Measurements from ENCODE around the gene TOP1.
A peak's percentile ranks its signal among the peaks of the same experiment; 100 is the strongest.
"Not testable (repeated sequence)": the region's sequence is repeated elsewhere in the genome, so short reads cannot be mapped to it uniquely, and the experiment has no call there.

TOP1 gene

DNA sequence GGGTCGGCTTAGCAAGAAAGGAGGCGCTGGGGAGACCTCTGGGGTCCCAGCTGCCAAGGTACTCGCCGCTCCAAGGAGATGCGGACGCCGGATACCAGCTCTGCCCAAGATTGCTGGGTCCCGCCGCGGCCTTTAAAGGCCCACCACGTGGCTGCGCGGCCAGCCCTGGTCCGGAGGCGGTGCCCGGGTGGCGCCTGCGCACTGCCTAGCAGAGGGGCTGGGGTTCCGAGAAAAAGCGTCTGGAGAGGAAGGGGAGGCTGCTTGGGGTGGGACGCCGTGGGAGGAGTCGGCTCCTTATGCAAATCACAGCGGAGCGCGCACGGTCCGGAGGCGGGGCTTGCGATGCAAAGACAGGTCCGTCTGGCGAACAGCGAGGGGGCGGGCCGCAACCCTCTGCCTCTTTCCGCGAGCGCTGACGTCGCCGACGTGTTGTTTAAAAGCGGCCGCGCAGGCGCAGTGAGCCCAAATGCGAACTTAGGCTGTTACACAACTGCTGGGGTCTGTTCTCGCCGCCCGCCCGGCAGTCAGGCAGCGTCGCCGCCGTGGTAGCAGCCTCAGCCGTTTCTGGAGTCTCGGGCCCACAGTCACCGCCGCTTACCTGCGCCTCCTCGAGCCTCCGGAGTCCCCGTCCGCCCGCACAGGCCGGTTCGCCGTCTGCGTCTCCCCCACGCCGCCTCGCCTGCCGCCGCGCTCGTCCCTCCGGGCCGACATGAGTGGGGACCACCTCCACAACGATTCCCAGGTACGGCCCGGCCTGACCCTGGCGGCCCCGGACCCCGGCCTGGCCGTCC lies at the start of gene TOP1:
Gene TOP1 (plus strand): TSS at position 464 of the 791 bp plus-strand sequence. CDS start 246 bp downstream, at position 710.
- peak; percentile 100 for DNase-seq (ENCODE audit: low spot score)

DNA sequence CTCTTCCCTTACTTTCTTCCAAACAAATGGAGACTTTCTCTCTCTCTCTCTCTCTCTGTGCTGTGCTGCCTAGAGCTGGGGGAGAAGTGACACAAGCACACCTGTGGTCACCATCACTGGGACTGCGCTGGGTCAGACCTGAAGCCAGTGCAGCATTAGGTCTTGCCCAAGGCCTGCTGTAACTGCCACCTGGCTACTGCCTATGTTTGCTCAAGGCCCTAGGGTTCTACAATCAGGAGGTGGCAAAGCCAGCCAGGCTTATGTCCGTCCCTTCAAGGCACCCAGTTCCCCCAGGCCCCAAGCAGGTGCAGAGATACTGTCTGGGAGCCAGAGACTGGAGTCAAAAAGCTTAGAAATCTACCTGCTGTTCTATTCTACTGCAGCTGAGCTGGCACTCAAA lies 49.4 kb upstream of the TOP1 start:
- DNase-seq (ENCODE audit: low spot score) = no peak

DNA sequence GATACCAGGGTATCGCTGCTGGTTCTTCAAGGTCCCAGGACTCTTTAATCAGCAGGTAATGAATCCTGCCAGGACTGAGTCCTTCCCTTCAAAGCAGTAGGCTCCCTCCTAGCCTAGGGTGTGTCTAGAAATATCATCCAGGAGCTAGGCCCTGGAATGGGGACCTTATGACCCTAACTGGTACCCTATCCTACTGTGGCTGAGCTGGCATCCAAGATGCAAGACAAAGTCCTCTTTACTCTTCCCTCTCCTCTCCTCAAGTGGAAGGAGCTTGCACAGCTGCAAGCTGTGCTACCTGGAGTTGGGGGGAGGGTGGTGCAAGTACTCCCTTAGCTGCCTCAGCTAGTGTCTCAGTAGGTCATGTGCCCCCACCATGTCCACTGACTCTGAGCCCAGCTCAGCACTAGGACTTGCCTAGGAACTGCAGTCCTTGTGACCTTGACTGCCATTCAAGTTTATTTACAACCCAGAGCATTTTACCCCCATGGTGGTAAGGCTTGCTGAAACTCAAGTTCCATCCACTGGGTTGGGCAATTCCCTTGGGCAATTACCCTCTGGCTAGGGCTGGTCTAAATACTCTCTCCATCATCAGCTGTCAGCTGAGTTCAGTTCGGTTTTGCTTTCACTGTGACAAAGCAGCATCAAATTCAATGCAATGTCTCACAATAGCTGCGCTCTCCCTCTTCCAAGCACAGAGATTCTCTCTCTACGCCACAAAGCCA lies 48.4 kb upstream of the TOP1 start:
- DNase-seq (ENCODE audit: low spot score) = no peak

- no peak for DNase-seq (ENCODE audit: low spot score)
These were observed 47.8 kb upstream of the TOP1 start for GRCh38 chr20:40980828-40981310.

DNA sequence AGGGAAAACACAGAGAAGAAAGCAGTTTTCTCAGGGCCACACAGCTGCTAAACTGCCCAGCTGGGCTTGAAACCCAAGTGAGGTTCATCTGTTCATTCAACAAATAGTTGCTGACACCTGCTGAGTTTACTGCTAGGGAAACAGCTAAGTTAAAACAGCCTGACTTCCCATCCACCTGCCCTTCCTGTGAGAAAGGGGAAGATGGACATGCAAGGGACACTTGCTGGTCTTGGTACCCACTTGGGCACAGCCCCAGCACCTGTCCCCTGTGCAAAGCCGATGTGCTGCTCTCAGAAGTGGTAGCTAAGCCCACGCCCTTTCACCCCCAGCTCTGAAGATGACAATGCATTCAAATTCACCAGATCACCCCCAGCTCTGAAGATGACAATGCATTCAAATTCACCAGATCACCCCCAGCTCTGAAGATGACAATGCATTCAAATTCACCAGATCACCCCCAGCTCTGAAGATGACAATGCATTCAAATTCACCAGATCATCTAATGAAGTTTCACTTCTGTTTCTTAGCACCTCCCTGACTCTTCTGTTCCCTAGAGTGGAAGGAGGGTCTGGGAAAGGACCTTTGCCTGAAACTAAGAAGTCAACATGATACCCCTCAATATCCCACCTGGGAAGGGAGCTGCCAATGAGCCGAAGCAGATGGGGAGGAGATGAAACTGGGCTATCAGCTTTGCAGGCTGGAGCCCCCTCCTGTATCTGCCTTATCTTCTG lies 46.0 kb upstream of the TOP1 start:
- DNase-seq (ENCODE audit: low spot score) = no peak

DNA sequence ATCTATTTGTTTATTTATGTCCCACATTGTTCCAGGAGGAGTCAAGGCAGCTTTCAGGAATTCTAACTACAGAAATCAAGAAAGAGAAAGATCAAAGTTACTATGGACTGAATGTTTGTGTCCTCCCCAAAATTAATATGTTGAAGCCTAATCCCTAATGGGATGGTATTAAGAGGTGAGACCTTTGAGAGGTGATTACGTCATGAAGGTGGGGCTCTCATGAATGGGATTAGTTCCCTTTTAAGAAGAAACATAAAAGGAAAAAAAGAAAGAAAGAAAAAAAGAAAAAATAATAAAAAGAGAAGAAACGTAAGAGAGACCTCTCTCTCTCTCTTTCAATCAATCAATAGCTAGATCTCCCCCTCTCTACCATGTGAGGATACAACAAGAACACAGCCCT lies 44.7 kb upstream of the TOP1 start:
- DNase-seq (ENCODE audit: low spot score) = no peak

DNA sequence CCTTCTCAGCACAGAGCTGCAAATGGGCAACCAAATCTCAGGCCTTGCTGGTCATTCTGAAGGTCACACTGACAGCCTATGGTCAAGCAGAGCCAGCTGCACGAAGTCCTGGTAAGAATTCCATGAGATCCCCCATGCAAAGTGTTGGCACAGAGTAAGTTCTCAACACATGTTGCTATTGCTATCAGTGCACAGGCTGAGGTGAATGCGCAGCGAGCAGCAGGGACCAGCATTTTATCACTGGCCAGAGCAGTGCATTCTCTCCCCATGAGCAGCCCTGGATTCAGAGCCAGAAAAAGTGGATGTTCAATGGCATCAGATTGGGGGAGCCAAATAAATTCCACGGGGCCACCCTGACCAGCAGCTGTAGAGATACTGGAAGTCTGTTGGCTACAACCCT lies 44.1 kb upstream of the TOP1 start:
- no peak for DNase-seq (ENCODE audit: low spot score)

DNA sequence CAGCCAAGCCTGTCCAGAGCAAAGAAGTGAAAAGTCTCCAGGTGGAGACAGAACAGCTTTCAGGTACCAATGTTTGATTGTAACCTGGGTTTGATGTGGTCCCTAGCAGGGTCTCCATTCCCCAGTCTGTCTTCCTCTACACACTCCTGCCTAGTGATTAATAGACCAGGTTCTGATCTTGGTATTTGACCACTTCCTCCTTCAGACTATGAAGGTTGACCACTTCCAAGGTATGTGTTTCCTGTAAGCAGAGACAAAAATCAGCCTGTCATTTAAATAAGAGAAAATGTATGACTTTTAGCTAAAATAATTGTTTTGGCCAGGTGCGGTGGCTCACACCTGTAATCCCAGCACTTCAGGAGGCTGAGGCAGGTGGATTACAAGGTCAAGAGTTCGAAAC lies 41.8 kb upstream of the TOP1 start:
- no peak for DNase-seq (ENCODE audit: low spot score)

DNA sequence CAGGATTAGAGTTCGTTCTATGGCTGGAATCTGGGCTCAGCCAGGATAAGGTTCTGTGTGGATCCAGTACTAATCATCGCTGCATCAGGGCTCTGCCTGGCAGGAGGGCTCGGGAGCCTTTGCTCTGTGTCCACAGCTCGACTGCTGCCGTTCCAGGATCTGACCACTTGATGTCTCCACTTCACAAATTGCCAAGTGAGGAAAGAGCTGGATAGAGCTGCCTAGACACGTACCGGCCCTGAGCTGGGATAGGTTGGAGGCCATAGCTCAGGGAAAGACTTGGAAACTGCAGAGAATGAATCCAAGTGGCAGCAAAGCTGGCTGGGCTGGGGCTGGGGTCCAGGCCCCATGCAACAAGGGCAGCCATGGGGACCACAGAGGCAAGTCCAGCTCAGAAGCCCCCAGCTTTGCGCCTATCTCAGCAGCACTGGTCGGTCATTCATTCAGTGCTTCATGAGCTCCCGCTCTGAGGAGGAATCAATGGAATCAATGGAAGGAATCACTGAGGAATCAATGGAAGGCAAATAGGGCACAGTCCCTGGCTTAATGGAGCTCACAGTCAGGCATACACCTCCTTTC lies 38.0 kb upstream of the TOP1 start:
- peak; percentile 93 for DNase-seq (ENCODE audit: low spot score)

- DNase-seq (ENCODE audit: low spot score) = peak; percentile 74
These were observed 37.3 kb upstream of the TOP1 start for GRCh38 chr20:40991181-40991889.

DNA sequence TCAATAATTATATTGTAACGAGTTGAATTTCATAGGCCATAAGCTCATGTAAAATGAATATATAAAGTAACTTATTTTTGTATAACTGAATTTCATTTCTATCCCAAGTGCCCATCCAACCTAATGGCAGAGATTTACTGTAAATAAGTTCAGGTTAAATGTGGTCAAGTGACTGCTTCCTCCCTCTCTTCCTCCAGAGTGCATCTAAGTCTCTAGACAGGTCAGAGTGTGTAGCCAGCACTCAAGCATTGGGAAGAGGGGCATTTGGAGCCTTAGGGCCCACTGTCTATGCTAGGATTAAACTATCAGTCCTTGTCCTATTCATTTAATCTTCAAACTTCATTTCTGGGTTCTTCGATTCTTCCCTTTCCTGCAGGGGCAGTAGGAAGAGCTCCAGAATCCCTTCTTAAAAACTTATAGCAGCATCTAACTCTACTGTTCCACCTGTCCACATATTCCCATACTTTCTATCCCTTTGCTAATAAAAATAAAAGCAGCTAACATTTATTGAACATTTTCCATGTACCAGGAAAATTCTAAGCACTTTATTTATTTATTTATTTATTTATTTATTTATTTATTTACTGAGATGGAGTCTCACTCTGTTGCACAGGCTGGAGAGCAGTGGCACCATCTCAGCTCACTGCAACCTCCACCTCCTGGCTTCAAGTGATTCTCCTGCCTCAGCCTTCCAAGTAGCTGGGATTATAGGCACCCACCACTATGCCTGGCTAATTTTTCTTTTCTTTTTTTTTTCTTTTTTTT lies 36.1 kb upstream of the TOP1 start:
- DNase-seq (ENCODE audit: low spot score) = no peak

- DNase-seq (ENCODE audit: low spot score) = no peak
These were observed 34.7 kb upstream of the TOP1 start for GRCh38 chr20:40993794-40994540.

- DNase-seq (ENCODE audit: low spot score) = no peak
These were observed 32.3 kb upstream of the TOP1 start for GRCh38 chr20:40996326-40996725.

- no peak for DNase-seq (ENCODE audit: low spot score)
These were observed 31.5 kb upstream of the TOP1 start for GRCh38 chr20:40997116-40997515.

DNA sequence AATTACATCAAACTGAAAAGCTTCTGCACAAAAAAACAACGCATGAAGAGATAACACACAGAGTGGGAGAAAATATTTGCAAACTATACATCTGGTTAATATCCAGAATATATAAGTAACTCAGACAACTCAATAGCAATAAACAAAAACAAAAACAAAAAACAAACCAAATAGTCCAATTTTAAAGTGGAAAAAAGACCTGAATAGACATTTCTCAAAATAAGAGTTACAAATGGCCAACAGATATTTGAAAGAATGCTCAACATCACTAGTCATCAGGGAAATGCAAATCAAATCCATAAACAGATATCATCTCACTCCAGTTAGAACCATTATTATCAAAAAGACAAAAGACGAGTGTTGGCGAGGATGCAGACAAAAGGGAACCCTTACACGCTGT lies 28.8 kb upstream of the TOP1 start:
- no peak for DNase-seq (ENCODE audit: low spot score)

- no peak for DNase-seq (ENCODE audit: low spot score)
These were observed 28.0 kb upstream of the TOP1 start for GRCh38 chr20:41000628-41001027.

DNA sequence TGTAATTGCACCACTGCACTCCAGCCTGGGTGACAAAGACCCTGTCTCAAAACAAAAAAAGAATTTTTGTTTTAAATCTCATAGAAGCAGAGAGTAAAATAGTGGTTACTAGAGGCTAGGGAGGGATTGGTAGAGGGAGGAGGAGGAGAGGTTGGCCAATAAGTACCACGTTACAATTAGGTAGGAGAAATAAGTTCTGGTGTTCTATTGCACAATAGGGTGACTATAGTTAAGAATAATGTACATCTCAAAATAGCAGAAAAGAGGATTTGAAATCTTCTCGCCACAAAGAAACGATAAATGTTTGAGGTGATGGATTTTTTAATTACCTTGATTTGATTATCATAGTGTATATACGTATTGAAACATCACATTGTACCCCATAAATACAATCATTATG lies 27.1 kb upstream of the TOP1 start:
- no peak for DNase-seq (ENCODE audit: low spot score)

GRCh38 chr20:41002842-41003142 lies 25.8 kb upstream of the TOP1 start:
- no peak for DNase-seq (ENCODE audit: low spot score)

- DNase-seq (ENCODE audit: low spot score) = peak; percentile 60
These were observed 25.3 kb upstream of the TOP1 start for GRCh38 chr20:41003143-41003935.

GRCh38 chr20:41003936-41004294 lies 24.7 kb upstream of the TOP1 start:
- DNase-seq (ENCODE audit: low spot score) = not testable (repeated sequence)

Measured in Ammon's horn (tissue), 1 donor.